GM23338 (cell line): ENCODE measurements around the gene SKA1. TPM values are rescaled to one million over a fixed set of nuclear protein-coding genes. Genes with fewer than 3 reads are reported as not detected.

Experiments used
- ATAC-seq: fragments of 200-7000 bp; cut with Tn5 transposase; 3 replicates; pipeline ENCODE4 v1.9.1; 2020
- DNase-seq: peaks from one replicate; pipeline ENCODE4 v3.0.0-alpha.2; 2015; ENCODE audit warnings: low spot score
- H2AFZ ChIP-seq: fragments of 200-600 bp; sonication (generic); 2 replicates; pipeline ENCODE4 v1.8.0; 2016; ENCODE audit warnings: antibody characterized with exemption, mild to moderate bottlenecking, moderate library complexity
- H3F3A ChIP-seq: fragments of 200-600 bp; sonication (generic); replicated peaks from 2 replicates; pipeline ENCODE4 v1.8.0; 2017; ENCODE audit warnings: antibody characterized with exemption, mixed run types, low read depth
- H3K27ac ChIP-seq: fragments of 200-600 bp; sonication (generic); 2 replicates; pipeline ENCODE4 v1.6.1; 2016; ENCODE audit warnings: low read depth
- H3K27me3 ChIP-seq: fragments of 200-600 bp; sonication (generic); 2 replicates; pipeline ENCODE4 v1.8.0; 2016; ENCODE audit warnings: mild to moderate bottlenecking, mixed run types, moderate library complexity; ENCODE audit not compliant: insufficient read depth
- H3K36me3 ChIP-seq: fragments of 200-600 bp; sonication (generic); 2 replicates; pipeline ENCODE4 v1.8.0; 2016; ENCODE audit warnings: mild to moderate bottlenecking; ENCODE audit not compliant: insufficient read depth
- H3K4me1 ChIP-seq: fragments of 200-600 bp; sonication (generic); 2 replicates; pipeline ENCODE4 v1.8.0; 2016; ENCODE audit warnings: mild to moderate bottlenecking, moderate library complexity; ENCODE audit not compliant: insufficient read depth
- H3K4me2 ChIP-seq: fragments of 200-600 bp; sonication (generic); 2 replicates; pipeline ENCODE4 v1.7.1; 2017; ENCODE audit warnings: mixed run types
- H3K4me3 ChIP-seq: fragments of 200-600 bp; sonication (generic); 2 replicates; pipeline ENCODE4 v1.6.1; 2016; ENCODE audit warnings: mixed run types
- H3K79me2 ChIP-seq: fragments of 200-600 bp; sonication (generic); replicated peaks from 2 replicates; pipeline ENCODE4 v1.8.0; 2017; ENCODE audit warnings: mild to moderate bottlenecking; ENCODE audit not compliant: insufficient read depth
- H3K9me2 ChIP-seq: fragments of 200-600 bp; sonication (generic); 2 replicates; pipeline ENCODE4 v1.8.0; 2017; ENCODE audit not compliant: insufficient read depth
- H4K20me1 ChIP-seq: fragments of 200-600 bp; sonication (generic); replicated peaks from 2 replicates; pipeline ENCODE4 v1.8.0; 2017; ENCODE audit warnings: mild to moderate bottlenecking; ENCODE audit not compliant: insufficient read depth
- H3K27ac Mint-ChIP-seq: 2 replicates; pipeline ENCODE4 v1.8.0; 2020; ENCODE audit warnings: inconsistent platforms, mild to moderate bottlenecking, moderate library complexity, mixed read lengths
- H3K27me3 Mint-ChIP-seq: 3 replicates; pipeline ENCODE4 v1.8.0; 2022; ENCODE audit warnings: low read depth, mild to moderate bottlenecking, moderate library complexity, mixed read lengths, inconsistent platforms; ENCODE audit not compliant: insufficient read depth, poor library complexity
- H3K36me3 Mint-ChIP-seq: 3 replicates; pipeline ENCODE4 v1.8.0; 2021; ENCODE audit warnings: low read depth, mild to moderate bottlenecking, inconsistent platforms, moderate library complexity, mixed read lengths
- H3K4me1 Mint-ChIP-seq: 3 replicates; pipeline ENCODE4 v1.8.0; 2020; ENCODE audit warnings: mild to moderate bottlenecking, inconsistent platforms, mixed read lengths
- H3K4me3 Mint-ChIP-seq: 3 replicates; pipeline ENCODE4 v1.8.0; 2021; ENCODE audit warnings: moderate library complexity, mild to moderate bottlenecking, inconsistent platforms, mixed read lengths
- H3K9me3 Mint-ChIP-seq: 3 replicates; pipeline ENCODE4 v1.8.0; 2020; ENCODE audit warnings: moderate library complexity, mild to moderate bottlenecking, inconsistent platforms, mixed read lengths
- EZH2 ChIP-seq: fragments of 200-600 bp; sonication (generic); IDR thresholded peaks from one replicate; pipeline ENCODE4 v1.8.0; 2017; ENCODE audit warnings: antibody characterized with exemption, mild to moderate bottlenecking, low read depth; ENCODE audit not compliant: unreplicated experiment
- POLR2AphosphoS5 ChIP-seq: IDR thresholded peaks from 2 replicates; pipeline ENCODE4 v1.6.1; 2016; ENCODE audit warnings: antibody characterized with exemption, low read depth
- long read RNA-seq: library from polyadenylated mRNA; unstranded; transcript quantifications from one replicate; pipeline ENCODE4 v2.0.0, GENCODE V29; 2020; ENCODE audit not compliant: unreplicated experiment
- polyA plus RNA-seq: library from polyadenylated mRNA; unstranded; fragments of >200 nt; fragmentation: Nextera tagmentation; extraction: Ambion mirVana; gene quantifications from 2 replicates; pipeline ENCODE4 v1.2.1, GENCODE V29; 2016
- total RNA-seq: library from RNA; depleted of rRNA; stranded (reverse); fragments of >200 nt; shearing (Covaris generic); gene quantifications from 2 replicates; pipeline ENCODE4 v1.2.3, GENCODE V29; 2014; rRNA removed
- TF ChIP-seq, protein P1 (sequence below): IDR thresholded peaks from one replicate; pipeline ENCODE4 v1.6.1; 2018; ENCODE audit warnings: antibody characterized with exemption; ENCODE audit not compliant: unreplicated experiment
- TF ChIP-seq, protein P2 (sequence below): IDR thresholded peaks from 2 replicates; pipeline ENCODE4 v1.6.1; 2016; ENCODE audit warnings: antibody characterized with exemption
- TF ChIP-seq, protein P3 (sequence below): fragments of 250-450 bp; sonication (Bioruptor Pico); IDR thresholded peaks from 2 replicates; pipeline ENCODE4 v1.5.0; 2020; ENCODE audit warnings: mild to moderate bottlenecking, moderate library complexity

Gene SKA1, protein sequence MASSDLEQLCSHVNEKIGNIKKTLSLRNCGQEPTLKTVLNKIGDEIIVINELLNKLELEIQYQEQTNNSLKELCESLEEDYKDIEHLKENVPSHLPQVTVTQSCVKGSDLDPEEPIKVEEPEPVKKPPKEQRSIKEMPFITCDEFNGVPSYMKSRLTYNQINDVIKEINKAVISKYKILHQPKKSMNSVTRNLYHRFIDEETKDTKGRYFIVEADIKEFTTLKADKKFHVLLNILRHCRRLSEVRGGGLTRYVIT
- total RNA-seq: 25.1 and 25.7 TPM in 2 replicates
- polyA plus RNA-seq: 14.2 and 14.7 TPM in 2 replicates
- long read RNA-seq, partial matches to known transcripts: 0 of 5 reads
- long read RNA-seq, other reads (novel, unspliced or antisense): 2 of 5 reads

DNA sequence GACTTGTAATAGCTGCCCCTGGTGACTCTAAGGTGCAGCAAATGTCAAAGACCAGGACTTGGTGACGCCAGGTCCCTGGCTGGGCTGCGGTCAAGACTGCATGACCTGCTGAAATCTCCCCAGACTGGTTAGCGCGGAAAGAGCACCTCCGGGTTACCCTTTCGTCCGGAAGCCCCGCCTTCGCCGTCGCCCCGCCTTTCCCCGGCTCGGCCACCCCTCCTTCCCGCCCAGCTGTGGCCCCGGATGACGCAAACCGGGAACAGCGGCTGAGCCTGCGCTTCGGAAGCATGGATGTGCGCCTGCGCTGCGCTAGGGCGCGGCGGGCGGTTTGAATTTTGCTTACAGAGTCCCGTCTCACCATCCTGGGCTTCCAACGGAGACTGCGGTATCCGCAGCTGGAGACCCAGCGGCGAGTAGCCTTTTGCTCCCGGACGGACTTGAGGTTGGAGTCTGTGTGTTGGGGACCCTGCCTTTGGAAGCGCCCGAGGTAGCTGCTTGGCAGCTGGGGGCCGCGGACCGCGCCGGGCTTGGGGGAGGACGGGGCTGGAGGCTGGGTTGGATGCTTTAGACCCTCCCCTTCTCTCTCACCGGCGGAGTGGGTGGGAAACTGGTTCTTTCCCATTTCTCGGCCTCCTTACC lies at the start of gene SKA1:
Gene SKA1 (plus strand): TSS at position 294 of the 639 bp plus-strand sequence. CDS start 785 bp downstream, outside the sequence.
- H3K4me3 Mint-ChIP-seq: peak within 1 kb of the TSS; percentile 90
- H3K9me2 ChIP-seq: no peaks in the 10 kb centered on the region
- H3K9me3 Mint-ChIP-seq: peaks cover 12% of the 10 kb centered on the region
- no peaks in the 10 kb centered on the region for H3F3A ChIP-seq
- H3K4me1 Mint-ChIP-seq: peaks cover 17% of the 10 kb centered on the region
- peak; percentile 93 for TF ChIP-seq POLR2AphosphoS5
- TF ChIP-seq, protein P1, sequence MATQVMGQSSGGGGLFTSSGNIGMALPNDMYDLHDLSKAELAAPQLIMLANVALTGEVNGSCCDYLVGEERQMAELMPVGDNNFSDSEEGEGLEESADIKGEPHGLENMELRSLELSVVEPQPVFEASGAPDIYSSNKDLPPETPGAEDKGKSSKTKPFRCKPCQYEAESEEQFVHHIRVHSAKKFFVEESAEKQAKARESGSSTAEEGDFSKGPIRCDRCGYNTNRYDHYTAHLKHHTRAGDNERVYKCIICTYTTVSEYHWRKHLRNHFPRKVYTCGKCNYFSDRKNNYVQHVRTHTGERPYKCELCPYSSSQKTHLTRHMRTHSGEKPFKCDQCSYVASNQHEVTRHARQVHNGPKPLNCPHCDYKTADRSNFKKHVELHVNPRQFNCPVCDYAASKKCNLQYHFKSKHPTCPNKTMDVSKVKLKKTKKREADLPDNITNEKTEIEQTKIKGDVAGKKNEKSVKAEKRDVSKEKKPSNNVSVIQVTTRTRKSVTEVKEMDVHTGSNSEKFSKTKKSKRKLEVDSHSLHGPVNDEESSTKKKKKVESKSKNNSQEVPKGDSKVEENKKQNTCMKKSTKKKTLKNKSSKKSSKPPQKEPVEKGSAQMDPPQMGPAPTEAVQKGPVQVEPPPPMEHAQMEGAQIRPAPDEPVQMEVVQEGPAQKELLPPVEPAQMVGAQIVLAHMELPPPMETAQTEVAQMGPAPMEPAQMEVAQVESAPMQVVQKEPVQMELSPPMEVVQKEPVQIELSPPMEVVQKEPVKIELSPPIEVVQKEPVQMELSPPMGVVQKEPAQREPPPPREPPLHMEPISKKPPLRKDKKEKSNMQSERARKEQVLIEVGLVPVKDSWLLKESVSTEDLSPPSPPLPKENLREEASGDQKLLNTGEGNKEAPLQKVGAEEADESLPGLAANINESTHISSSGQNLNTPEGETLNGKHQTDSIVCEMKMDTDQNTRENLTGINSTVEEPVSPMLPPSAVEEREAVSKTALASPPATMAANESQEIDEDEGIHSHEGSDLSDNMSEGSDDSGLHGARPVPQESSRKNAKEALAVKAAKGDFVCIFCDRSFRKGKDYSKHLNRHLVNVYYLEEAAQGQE: no peak
- TF ChIP-seq, protein P2, sequence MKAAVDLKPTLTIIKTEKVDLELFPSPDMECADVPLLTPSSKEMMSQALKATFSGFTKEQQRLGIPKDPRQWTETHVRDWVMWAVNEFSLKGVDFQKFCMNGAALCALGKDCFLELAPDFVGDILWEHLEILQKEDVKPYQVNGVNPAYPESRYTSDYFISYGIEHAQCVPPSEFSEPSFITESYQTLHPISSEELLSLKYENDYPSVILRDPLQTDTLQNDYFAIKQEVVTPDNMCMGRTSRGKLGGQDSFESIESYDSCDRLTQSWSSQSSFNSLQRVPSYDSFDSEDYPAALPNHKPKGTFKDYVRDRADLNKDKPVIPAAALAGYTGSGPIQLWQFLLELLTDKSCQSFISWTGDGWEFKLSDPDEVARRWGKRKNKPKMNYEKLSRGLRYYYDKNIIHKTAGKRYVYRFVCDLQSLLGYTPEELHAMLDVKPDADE: 0 out of 2 replicates have a peak, but pooled peaks have one; percentile 10
- peak within 1 kb of the TSS; percentile 94 for H3K27ac Mint-ChIP-seq
- peaks cover 7% of the 10 kb centered on the region for H3K27me3 Mint-ChIP-seq
- H3K36me3 ChIP-seq: no peaks in the 10 kb centered on the region
- peak within 1 kb of the TSS; percentile 71 for H3K4me3 ChIP-seq
- H2AFZ ChIP-seq: peak within 1 kb of the TSS; percentile 92; the same call in 1 of the 2 replicates
- peaks cover 11% of the 10 kb centered on the region for H3K79me2 ChIP-seq
- H3K4me2 ChIP-seq: peak within 1 kb of the TSS; percentile 78
- peak within 1 kb of the TSS; percentile 91 for H3K27ac ChIP-seq
- no peaks in the 10 kb centered on the region for H3K27me3 ChIP-seq
- DNase-seq (peak; percentile 97), ATAC-seq (peak; percentile 95)
- no peaks in the 10 kb centered on the region for H4K20me1 ChIP-seq
- peaks cover 8% of the 10 kb centered on the region; the same call in 2 of the 3 replicates for H3K36me3 Mint-ChIP-seq
- peaks cover 13% of the 10 kb centered on the region for H3K4me1 ChIP-seq

DNA sequence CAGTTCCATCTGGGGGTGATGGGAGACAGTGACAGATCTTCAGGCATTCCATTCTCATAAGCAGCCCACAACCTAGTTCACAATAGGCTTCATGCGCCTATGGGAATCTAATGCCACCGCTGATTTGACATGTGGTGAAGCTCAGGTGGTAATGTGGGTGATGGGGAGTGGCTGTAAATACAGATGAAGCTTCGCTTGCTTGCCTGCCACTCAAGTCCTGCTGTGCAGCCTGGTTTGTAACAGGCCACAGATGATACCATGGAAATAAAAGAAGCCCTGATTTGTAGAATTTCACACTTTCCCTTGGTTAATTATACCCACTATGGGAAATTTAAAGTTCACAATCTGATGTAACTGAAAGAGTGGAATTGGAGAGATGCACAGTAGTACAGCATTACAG lies 46.9 kb upstream of the SKA1 start:
- ATAC-seq: no peak
- Mint-ChIP-seq H3K4me1 (no peaks in the 10 kb centered on the region), H3K27me3 (no peaks in the 10 kb centered on the region), H3K9me3 (peaks cover 3% of the 10 kb centered on the region; the same call in 2 of the 3 replicates), H3K27ac (no peak overlapping the region), H3K36me3 (no peaks in the 10 kb centered on the region), H3K4me3 (no peak overlapping the region)
- H3F3A ChIP-seq: no peaks in the 10 kb centered on the region
- no peaks in the 10 kb centered on the region for H3K9me2 ChIP-seq
- no peaks in the 10 kb centered on the region for H3K27me3 ChIP-seq
- no peak overlapping the region for H3K27ac ChIP-seq
- H3K4me2 ChIP-seq: no peak overlapping the region
- H3K36me3 ChIP-seq: no peaks in the 10 kb centered on the region
- no peak overlapping the region for H2AFZ ChIP-seq
- H3K4me1 ChIP-seq: no peaks in the 10 kb centered on the region
- H4K20me1 ChIP-seq: no peaks in the 10 kb centered on the region
- DNase-seq: no peak
- no peak overlapping the region for H3K4me3 ChIP-seq
- H3K79me2 ChIP-seq: no peaks in the 10 kb centered on the region
- no peak for TF ChIP-seq EZH2
- TF ChIP-seq, protein P3, sequence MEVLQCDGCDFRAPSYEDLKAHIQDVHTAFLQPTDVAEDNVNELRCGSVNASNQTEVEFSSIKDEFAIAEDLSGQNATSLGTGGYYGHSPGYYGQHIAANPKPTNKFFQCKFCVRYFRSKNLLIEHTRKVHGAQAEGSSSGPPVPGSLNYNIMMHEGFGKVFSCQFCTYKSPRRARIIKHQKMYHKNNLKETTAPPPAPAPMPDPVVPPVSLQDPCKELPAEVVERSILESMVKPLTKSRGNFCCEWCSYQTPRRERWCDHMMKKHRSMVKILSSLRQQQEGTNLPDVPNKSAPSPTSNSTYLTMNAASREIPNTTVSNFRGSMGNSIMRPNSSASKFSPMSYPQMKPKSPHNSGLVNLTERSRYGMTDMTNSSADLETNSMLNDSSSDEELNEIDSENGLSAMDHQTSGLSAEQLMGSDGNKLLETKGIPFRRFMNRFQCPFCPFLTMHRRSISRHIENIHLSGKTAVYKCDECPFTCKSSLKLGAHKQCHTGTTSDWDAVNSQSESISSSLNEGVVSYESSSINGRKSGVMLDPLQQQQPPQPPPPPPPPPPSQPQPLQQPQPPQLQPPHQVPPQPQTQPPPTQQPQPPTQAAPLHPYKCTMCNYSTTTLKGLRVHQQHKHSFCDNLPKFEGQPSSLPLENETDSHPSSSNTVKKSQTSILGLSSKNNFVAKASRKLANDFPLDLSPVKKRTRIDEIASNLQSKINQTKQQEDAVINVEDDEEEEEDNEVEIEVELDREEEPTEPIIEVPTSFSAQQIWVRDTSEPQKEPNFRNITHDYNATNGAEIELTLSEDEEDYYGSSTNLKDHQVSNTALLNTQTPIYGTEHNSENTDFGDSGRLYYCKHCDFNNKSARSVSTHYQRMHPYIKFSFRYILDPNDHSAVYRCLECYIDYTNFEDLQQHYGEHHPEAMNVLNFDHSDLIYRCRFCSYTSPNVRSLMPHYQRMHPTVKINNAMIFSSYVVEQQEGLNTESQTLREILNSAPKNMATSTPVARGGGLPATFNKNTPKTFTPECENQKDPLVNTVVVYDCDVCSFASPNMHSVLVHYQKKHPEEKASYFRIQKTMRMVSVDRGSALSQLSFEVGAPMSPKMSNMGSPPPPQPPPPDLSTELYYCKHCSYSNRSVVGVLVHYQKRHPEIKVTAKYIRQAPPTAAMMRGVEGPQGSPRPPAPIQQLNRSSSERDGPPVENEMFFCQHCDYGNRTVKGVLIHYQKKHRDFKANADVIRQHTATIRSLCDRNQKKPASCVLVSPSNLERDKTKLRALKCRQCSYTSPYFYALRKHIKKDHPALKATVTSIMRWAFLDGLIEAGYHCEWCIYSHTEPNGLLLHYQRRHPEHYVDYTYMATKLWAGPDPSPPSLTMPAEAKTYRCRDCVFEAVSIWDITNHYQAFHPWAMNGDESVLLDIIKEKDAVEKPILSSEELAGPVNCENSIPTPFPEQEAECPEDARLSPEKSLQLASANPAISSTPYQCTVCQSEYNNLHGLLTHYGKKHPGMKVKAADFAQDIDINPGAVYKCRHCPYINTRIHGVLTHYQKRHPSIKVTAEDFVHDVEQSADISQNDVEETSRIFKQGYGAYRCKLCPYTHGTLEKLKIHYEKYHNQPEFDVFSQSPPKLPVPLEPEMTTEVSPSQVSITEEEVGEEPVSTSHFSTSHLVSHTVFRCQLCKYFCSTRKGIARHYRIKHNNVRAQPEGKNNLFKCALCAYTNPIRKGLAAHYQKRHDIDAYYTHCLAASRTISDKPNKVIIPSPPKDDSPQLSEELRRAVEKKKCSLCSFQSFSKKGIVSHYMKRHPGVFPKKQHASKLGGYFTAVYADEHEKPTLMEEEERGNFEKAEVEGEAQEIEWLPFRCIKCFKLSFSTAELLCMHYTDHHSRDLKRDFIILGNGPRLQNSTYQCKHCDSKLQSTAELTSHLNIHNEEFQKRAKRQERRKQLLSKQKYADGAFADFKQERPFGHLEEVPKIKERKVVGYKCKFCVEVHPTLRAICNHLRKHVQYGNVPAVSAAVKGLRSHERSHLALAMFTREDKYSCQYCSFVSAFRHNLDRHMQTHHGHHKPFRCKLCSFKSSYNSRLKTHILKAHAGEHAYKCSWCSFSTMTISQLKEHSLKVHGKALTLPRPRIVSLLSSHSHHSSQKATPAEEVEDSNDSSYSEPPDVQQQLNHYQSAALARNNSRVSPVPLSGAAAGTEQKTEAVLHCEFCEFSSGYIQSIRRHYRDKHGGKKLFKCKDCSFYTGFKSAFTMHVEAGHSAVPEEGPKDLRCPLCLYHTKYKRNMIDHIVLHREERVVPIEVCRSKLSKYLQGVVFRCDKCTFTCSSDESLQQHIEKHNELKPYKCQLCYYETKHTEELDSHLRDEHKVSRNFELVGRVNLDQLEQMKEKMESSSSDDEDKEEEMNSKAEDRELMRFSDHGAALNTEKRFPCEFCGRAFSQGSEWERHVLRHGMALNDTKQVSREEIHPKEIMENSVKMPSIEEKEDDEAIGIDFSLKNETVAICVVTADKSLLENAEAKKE (CRISPR knock-in tag): no peak
